GM10847 (cell line): Measurements from ENCODE around the gene RPL28.

Experiments used
- POLR2A ChIP-seq: IDR thresholded peaks from 2 replicates; pipeline ENCODE4 v1.6.1; 2011; ENCODE audit not compliant: insufficient read length; ENCODE audit errors: extremely low read depth

RPL28 gene

GRCh38 chr19:55442372-55442961 lies 56.7 kb downstream of the RPL28 start:
- TF ChIP-seq POLR2A = no peak

- TF ChIP-seq POLR2A = no peak
These were observed 57.5 kb downstream of the RPL28 start, which contains the start of gene SHISA7 for GRCh38 chr19:55443045-55443823. SHISA7 (minus strand) TSS chr19:55443300; CDS start chr19:55442863, 437 bp downstream.

- TF ChIP-seq POLR2A = no peak
These were observed 58.2 kb downstream of the RPL28 start for GRCh38 chr19:55443824-55444480.

GRCh38 chr19:55444646-55445045 lies 58.9 kb downstream of the RPL28 start:
- no peak for TF ChIP-seq POLR2A

GRCh38 chr19:55446060-55446459 lies 60.3 kb downstream of the RPL28 start:
- no peak for TF ChIP-seq POLR2A

GRCh38 chr19:55447421-55448174 lies 61.9 kb downstream of the RPL28 start:
- no peak for TF ChIP-seq POLR2A

- TF ChIP-seq POLR2A = no peak
These were observed 63.7 kb downstream of the RPL28 start for GRCh38 chr19:55449469-55449868.

GRCh38 chr19:55451163-55451964 lies 65.6 kb downstream of the RPL28 start:
- TF ChIP-seq POLR2A = no peak

GRCh38 chr19:55451965-55452748 lies 66.4 kb downstream of the RPL28 start:
- TF ChIP-seq POLR2A = no peak
